ENCODE measurements around the gene APLNR.

The APLNR gene

GRCh38 chr11:57217053-57217452 lies 20.0 kb downstream of the APLNR start:
- DNase-seq (ENCODE audit: low read depth), result no peak

GRCh38 chr11:57216463-57216862 lies 20.6 kb downstream of the APLNR start:
- no peak for DNase-seq (ENCODE audit: low read depth)

- DNase-seq (ENCODE audit: low read depth), result peak; percentile 84
Measured at GRCh38 chr11:57214494-57214893, 22.6 kb downstream of the APLNR start.

- no peak for DNase-seq (ENCODE audit: low read depth)
Measured at GRCh38 chr11:57214098-57214417, 23.0 kb downstream of the APLNR start.

- DNase-seq (ENCODE audit: low read depth), result no peak
Measured at GRCh38 chr11:57213342-57214097, 23.5 kb downstream of the APLNR start.

GRCh38 chr11:57210781-57211180 lies 26.3 kb downstream of the APLNR start:
- DNase-seq (ENCODE audit: low read depth), result no peak

- no peak for DNase-seq (ENCODE audit: low read depth)
Measured at GRCh38 chr11:57207168-57207567, 29.9 kb downstream of the APLNR start.

- peak; percentile 37 for DNase-seq (ENCODE audit: low read depth)
Measured at GRCh38 chr11:57205041-57205641, 31.9 kb downstream of the APLNR start.

GRCh38 chr11:57203882-57204480 lies 33.1 kb downstream of the APLNR start:
- DNase-seq (ENCODE audit: low read depth), result no peak

- DNase-seq (ENCODE audit: low read depth), result peak; percentile 20
Measured at GRCh38 chr11:57203359-57203758, 33.7 kb downstream of the APLNR start.

- no peak for DNase-seq (ENCODE audit: low read depth)
Measured at GRCh38 chr11:57202281-57202680, 34.8 kb downstream of the APLNR start.

GRCh38 chr11:57200917-57201316 lies 36.1 kb downstream of the APLNR start:
- no peak for DNase-seq (ENCODE audit: low read depth)

GRCh38 chr11:57199330-57199729 lies 37.7 kb downstream of the APLNR start:
- DNase-seq (ENCODE audit: low read depth), result no peak

GRCh38 chr11:57197762-57198161 lies 39.3 kb downstream of the APLNR start:
- DNase-seq (ENCODE audit: low read depth), result no peak

GRCh38 chr11:57196596-57196995 lies 40.5 kb downstream of the APLNR start:
- DNase-seq (ENCODE audit: low read depth), result no peak

GRCh38 chr11:57192316-57192715 lies 44.7 kb downstream of the APLNR start:
- no peak for DNase-seq (ENCODE audit: low read depth)

- DNase-seq (ENCODE audit: low read depth), result no peak
Measured at GRCh38 chr11:57191311-57192219, 45.5 kb downstream of the APLNR start.

- DNase-seq (ENCODE audit: low read depth), result no peak
Measured at GRCh38 chr11:57190548-57190947, 46.5 kb downstream of the APLNR start.
